Measurements from ENCODE around the gene AKR7A2. TPM values are rescaled to one million over a fixed set of nuclear protein-coding genes. Genes with fewer than 3 reads are reported as not detected.

AKR7A2 gene
- total and polyA plus RNA-seq, 2 experiments from 2014 or later, result 20.8 to 53.6 TPM

DNA sequence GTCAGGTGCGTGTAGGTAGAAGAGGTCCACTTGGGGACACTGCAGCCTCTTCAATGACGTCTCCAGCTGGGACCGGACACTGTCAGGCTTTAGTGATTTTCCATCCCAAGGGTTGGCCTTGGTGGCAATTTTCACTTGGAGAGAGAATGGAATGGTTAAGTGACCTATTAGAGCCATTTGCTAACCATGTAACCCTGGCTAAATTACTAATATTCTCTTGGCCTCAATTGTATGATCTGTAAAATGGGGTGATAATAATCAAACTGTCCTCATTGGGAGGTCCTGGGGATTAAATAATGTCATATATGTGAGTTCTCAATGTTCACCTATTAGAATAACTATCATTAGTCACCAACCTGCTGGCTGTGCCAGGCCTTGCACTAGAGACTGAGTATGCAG, 3.4 kb downstream of the AKR7A2 start:
- Histone ChIP-seq H3K4me2 (no peak overlapping the region), H3F3A (replicated peaks; ENCODE audit: low read depth) (no peaks in the 10 kb centered on the region), H2AFZ (no peak overlapping the region), H3K9me2 (ENCODE audit: insufficient read depth) (no peaks in the 10 kb centered on the region), H3K4me3 (no peak overlapping the region), H3K4me1 (ENCODE audit: insufficient read depth) (0 out of 2 replicates have a peak, but pooled peaks cover 8% of the 10 kb centered on the region), H4K20me1 (replicated peaks; ENCODE audit: insufficient read depth) (peaks cover 3% of the 10 kb centered on the region; the same call in 1 of the 2 replicates), H3K79me2 (replicated peaks; ENCODE audit: insufficient read depth) (no peaks in the 10 kb centered on the region; the same call in 1 of the 2 replicates), H3K27ac (ENCODE audit: low read depth) (no peak overlapping the region), H3K36me3 (ENCODE audit: insufficient read depth) (no peaks in the 10 kb centered on the region), H3K27me3 (ENCODE audit: insufficient read depth) (peaks cover 10% of the 10 kb centered on the region)
- ATAC-seq (no peak), DNase-seq (ENCODE audit: low spot score) (no peak)
- no peak overlapping the region for H3K27ac Mint-ChIP-seq
- H3K27me3 Mint-ChIP-seq (ENCODE audit: insufficient read depth, low read depth, poor library complexity), result peaks cover 9% of the 10 kb centered on the region
- peaks cover 13% of the 10 kb centered on the region for H3K4me1 Mint-ChIP-seq
- H3K9me3 Mint-ChIP-seq, result no peaks in the 10 kb centered on the region
- TF ChIP-seq EZH2 (IDR thresholded peaks at IDR 0.05; ENCODE audit: low read depth, unreplicated experiment) (no peak), STAT1 (IDR thresholded peaks at IDR 0.05; ENCODE audit: unreplicated experiment) (no peak), EZH2phosphoT487 (IDR thresholded peaks at IDR 0.05; ENCODE audit: unreplicated experiment) (no peak), CREB1 (CRISPR knock-in tag; IDR thresholded peaks at IDR 0.05; ENCODE audit: low read depth) (no peak), ZNF331 (CRISPR knock-in tag; IDR thresholded peaks at IDR 0.05; ENCODE audit: low read depth) (no peak), ZNF114 (CRISPR knock-in tag; IDR thresholded peaks at IDR 0.05) (no peak), NANOG (IDR thresholded peaks at IDR 0.05; ENCODE audit: borderline replicate concordance) (no peak), JUNB (IDR thresholded peaks at IDR 0.05; ENCODE audit: unreplicated experiment) (no peak), POLR2AphosphoS5 (IDR thresholded peaks at IDR 0.05; ENCODE audit: low read depth) (no peak)
- TF ChIP-seq, protein P1, sequence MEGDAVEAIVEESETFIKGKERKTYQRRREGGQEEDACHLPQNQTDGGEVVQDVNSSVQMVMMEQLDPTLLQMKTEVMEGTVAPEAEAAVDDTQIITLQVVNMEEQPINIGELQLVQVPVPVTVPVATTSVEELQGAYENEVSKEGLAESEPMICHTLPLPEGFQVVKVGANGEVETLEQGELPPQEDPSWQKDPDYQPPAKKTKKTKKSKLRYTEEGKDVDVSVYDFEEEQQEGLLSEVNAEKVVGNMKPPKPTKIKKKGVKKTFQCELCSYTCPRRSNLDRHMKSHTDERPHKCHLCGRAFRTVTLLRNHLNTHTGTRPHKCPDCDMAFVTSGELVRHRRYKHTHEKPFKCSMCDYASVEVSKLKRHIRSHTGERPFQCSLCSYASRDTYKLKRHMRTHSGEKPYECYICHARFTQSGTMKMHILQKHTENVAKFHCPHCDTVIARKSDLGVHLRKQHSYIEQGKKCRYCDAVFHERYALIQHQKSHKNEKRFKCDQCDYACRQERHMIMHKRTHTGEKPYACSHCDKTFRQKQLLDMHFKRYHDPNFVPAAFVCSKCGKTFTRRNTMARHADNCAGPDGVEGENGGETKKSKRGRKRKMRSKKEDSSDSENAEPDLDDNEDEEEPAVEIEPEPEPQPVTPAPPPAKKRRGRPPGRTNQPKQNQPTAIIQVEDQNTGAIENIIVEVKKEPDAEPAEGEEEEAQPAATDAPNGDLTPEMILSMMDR (conservative IDR thresholded peaks at IDR 0.05; ENCODE audit: low read depth in 2 of 2), result no peak
- TF ChIP-seq, protein P2, sequence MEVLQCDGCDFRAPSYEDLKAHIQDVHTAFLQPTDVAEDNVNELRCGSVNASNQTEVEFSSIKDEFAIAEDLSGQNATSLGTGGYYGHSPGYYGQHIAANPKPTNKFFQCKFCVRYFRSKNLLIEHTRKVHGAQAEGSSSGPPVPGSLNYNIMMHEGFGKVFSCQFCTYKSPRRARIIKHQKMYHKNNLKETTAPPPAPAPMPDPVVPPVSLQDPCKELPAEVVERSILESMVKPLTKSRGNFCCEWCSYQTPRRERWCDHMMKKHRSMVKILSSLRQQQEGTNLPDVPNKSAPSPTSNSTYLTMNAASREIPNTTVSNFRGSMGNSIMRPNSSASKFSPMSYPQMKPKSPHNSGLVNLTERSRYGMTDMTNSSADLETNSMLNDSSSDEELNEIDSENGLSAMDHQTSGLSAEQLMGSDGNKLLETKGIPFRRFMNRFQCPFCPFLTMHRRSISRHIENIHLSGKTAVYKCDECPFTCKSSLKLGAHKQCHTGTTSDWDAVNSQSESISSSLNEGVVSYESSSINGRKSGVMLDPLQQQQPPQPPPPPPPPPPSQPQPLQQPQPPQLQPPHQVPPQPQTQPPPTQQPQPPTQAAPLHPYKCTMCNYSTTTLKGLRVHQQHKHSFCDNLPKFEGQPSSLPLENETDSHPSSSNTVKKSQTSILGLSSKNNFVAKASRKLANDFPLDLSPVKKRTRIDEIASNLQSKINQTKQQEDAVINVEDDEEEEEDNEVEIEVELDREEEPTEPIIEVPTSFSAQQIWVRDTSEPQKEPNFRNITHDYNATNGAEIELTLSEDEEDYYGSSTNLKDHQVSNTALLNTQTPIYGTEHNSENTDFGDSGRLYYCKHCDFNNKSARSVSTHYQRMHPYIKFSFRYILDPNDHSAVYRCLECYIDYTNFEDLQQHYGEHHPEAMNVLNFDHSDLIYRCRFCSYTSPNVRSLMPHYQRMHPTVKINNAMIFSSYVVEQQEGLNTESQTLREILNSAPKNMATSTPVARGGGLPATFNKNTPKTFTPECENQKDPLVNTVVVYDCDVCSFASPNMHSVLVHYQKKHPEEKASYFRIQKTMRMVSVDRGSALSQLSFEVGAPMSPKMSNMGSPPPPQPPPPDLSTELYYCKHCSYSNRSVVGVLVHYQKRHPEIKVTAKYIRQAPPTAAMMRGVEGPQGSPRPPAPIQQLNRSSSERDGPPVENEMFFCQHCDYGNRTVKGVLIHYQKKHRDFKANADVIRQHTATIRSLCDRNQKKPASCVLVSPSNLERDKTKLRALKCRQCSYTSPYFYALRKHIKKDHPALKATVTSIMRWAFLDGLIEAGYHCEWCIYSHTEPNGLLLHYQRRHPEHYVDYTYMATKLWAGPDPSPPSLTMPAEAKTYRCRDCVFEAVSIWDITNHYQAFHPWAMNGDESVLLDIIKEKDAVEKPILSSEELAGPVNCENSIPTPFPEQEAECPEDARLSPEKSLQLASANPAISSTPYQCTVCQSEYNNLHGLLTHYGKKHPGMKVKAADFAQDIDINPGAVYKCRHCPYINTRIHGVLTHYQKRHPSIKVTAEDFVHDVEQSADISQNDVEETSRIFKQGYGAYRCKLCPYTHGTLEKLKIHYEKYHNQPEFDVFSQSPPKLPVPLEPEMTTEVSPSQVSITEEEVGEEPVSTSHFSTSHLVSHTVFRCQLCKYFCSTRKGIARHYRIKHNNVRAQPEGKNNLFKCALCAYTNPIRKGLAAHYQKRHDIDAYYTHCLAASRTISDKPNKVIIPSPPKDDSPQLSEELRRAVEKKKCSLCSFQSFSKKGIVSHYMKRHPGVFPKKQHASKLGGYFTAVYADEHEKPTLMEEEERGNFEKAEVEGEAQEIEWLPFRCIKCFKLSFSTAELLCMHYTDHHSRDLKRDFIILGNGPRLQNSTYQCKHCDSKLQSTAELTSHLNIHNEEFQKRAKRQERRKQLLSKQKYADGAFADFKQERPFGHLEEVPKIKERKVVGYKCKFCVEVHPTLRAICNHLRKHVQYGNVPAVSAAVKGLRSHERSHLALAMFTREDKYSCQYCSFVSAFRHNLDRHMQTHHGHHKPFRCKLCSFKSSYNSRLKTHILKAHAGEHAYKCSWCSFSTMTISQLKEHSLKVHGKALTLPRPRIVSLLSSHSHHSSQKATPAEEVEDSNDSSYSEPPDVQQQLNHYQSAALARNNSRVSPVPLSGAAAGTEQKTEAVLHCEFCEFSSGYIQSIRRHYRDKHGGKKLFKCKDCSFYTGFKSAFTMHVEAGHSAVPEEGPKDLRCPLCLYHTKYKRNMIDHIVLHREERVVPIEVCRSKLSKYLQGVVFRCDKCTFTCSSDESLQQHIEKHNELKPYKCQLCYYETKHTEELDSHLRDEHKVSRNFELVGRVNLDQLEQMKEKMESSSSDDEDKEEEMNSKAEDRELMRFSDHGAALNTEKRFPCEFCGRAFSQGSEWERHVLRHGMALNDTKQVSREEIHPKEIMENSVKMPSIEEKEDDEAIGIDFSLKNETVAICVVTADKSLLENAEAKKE (CRISPR knock-in tag; IDR thresholded peaks at IDR 0.05), result no peak
- TF ChIP-seq, protein P3, sequence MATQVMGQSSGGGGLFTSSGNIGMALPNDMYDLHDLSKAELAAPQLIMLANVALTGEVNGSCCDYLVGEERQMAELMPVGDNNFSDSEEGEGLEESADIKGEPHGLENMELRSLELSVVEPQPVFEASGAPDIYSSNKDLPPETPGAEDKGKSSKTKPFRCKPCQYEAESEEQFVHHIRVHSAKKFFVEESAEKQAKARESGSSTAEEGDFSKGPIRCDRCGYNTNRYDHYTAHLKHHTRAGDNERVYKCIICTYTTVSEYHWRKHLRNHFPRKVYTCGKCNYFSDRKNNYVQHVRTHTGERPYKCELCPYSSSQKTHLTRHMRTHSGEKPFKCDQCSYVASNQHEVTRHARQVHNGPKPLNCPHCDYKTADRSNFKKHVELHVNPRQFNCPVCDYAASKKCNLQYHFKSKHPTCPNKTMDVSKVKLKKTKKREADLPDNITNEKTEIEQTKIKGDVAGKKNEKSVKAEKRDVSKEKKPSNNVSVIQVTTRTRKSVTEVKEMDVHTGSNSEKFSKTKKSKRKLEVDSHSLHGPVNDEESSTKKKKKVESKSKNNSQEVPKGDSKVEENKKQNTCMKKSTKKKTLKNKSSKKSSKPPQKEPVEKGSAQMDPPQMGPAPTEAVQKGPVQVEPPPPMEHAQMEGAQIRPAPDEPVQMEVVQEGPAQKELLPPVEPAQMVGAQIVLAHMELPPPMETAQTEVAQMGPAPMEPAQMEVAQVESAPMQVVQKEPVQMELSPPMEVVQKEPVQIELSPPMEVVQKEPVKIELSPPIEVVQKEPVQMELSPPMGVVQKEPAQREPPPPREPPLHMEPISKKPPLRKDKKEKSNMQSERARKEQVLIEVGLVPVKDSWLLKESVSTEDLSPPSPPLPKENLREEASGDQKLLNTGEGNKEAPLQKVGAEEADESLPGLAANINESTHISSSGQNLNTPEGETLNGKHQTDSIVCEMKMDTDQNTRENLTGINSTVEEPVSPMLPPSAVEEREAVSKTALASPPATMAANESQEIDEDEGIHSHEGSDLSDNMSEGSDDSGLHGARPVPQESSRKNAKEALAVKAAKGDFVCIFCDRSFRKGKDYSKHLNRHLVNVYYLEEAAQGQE (IDR thresholded peaks at IDR 0.05; ENCODE audit: unreplicated experiment), result no peak
- TF ChIP-seq, protein P4, sequence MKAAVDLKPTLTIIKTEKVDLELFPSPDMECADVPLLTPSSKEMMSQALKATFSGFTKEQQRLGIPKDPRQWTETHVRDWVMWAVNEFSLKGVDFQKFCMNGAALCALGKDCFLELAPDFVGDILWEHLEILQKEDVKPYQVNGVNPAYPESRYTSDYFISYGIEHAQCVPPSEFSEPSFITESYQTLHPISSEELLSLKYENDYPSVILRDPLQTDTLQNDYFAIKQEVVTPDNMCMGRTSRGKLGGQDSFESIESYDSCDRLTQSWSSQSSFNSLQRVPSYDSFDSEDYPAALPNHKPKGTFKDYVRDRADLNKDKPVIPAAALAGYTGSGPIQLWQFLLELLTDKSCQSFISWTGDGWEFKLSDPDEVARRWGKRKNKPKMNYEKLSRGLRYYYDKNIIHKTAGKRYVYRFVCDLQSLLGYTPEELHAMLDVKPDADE (IDR thresholded peaks at IDR 0.05), result no peak
- H3K4me3 Mint-ChIP-seq, result no peak overlapping the region
- peaks cover 42% of the 10 kb centered on the region for H3K36me3 Mint-ChIP-seq (ENCODE audit: low read depth)
